NCI-H2227 treated with DMSO at 0.1 percent for 48 hours (cell line): ENCODE results near the gene ZNF624.
A peak's percentile ranks its signal among the peaks of the same experiment; 100 is the strongest.
"Not testable (repeated sequence)": the region's sequence is repeated elsewhere in the genome, so short reads cannot be mapped to it uniquely, and the experiment has no call there.

ENCODE experiments used
- DNase-seq: peaks from one replicate; lab custom pipeline; 2025; lab: John Stamatoyannopoulos, UW

The ZNF624 gene

DNA sequence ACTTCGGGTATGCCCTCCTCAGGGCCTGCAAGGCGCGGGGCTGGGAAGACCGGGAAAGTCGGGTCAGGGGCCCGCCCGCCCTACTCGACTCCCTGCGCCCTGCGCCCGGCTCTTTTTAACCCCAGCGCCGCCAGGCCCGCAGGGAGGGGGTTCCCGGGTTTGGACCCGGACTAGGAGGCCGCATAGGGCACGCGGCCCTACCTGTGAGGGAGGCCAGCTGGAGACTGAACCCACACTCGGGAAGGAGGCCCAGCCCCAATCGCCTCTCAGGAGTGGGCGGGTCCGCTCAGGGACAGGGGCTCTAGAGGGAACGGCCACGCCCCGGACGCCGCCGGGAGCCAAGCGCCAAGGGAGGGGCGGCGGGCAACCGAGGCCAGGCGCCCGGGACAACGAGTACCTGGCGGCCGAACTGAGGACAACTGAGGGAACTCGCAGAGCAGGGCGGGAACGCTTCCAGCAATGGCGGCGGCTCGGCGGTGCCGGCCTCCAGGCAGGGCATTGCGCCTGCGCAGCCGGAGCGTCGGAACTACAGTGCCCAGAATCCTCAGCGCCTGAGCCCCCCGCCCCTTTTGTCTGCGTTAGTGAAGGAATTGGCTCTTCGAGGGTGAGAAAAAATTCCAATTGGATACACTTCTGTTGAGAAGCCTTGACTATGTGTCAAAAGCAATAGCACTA, at the start of gene ZNF624:
TSS of gene ZNF624 (minus strand) at position 484 of the 675 bp plus-strand sequence.
- DNase-seq: peak; percentile 93

DNA sequence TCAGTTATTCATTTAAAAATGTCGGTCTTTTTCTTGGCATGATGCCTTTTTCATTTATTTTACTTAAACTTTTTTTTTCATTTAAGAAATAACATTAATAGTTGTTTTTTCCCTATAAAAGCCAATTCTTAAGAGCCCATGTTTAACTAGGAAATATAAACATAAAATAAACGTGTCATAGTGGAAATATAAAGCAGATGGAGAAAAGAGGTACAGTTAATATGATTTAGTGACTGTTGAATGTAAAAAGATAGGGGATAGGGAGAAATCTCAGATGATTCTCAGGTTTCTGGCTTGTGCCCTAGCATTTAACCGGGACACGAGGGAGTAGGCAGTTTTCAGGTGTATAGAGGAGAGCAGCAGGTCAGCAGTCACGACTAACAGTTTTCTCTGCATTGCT, 44.0 kb upstream of the ZNF624 start:
- DNase-seq: not testable (repeated sequence)

DNA sequence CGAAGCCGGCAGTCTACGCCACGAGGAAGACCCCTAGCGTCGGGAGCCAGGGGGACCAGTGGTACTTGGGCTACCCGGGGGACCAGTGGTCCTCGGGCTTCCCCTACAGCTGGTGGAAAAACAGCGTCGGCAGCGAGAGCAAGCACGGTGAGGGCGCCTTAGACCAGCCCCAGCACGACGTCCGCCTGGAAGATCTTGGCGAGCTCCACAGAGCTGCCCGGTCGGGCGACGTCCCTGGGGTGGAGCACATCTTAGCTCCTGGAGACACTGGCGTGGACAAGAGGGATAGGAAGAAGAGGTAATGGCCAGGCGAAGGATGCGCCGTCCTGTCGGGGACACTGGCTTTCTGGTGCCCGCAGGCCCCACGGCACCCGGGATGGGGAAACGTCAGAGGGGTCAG, 36.8 kb upstream of the ZNF624 start:
- not testable (repeated sequence) for DNase-seq

DNA sequence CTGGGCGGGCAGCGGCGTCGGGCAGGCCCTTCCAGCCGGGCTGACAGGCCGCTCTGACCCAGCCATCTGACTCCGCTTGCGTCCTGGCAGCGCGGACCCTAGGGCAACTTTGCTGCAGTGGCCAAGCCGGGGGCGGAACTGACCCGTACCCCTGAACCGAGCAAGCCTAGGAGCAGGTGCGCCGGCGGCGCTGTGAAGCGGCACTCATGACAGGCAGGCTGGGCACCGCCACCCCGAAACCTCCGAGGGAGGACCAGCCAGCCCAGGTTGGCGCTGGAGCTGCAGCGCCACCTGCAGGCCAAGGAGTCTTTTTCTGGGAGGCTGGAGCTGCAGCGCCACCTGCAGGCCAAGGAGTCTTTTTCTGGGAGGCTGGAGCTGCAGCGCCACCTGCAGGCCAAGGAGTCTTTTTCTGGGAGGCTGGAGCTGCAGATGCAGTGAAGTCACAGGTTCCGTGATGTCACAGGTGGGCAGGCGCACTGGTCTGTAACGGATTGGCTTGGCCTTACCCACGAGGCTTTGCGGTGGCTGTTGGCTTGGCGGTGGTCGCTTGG, 36.2 kb upstream of the ZNF624 start, which contains the start of gene CCDC144A:
TSS of gene CCDC144A (plus strand) at position 511 of the 551 bp plus-strand sequence. CDS start 160 bp downstream, outside the sequence.
- not testable (repeated sequence) for DNase-seq

DNA sequence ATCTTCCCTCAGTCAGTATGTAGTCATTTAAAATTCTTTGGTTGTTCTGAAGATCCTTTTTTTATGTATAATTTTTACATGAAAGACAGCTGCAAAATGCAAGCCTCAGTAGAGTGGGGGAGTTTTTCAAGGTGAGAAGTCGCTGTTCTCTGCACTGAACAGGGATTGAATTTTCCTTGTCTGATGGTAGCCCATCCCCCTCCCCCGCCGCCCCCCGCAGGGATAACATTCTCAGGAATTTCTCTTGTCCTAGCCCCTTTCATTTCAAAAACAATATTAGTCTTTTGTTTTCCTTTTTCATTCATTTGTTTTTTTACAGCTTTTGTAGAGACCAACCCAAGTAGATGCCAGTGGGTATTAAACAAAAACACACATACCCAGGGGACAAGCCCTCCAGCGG, 33.5 kb upstream of the ZNF624 start:
- DNase-seq: not testable (repeated sequence)

DNA sequence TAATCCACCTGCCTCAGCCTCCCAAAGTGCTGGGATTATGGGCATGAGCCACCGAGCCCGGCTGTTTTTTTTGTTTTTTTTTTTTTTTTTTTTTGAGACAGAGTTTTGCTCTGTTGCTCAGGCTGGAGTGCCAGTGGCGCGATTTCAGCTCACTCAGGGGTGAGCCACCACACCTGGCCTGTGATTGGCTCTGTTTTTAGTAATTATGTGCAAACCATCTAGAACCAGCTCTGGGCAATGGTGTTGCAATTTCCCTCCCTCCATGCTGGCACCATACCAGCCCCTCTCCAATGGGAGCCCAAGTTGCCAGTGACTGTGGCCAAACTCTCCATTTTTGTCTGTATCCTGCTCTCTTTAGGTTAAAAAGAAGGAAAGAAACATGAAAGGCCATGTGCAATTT, 32.4 kb upstream of the ZNF624 start:
- not testable (repeated sequence) for DNase-seq

DNA sequence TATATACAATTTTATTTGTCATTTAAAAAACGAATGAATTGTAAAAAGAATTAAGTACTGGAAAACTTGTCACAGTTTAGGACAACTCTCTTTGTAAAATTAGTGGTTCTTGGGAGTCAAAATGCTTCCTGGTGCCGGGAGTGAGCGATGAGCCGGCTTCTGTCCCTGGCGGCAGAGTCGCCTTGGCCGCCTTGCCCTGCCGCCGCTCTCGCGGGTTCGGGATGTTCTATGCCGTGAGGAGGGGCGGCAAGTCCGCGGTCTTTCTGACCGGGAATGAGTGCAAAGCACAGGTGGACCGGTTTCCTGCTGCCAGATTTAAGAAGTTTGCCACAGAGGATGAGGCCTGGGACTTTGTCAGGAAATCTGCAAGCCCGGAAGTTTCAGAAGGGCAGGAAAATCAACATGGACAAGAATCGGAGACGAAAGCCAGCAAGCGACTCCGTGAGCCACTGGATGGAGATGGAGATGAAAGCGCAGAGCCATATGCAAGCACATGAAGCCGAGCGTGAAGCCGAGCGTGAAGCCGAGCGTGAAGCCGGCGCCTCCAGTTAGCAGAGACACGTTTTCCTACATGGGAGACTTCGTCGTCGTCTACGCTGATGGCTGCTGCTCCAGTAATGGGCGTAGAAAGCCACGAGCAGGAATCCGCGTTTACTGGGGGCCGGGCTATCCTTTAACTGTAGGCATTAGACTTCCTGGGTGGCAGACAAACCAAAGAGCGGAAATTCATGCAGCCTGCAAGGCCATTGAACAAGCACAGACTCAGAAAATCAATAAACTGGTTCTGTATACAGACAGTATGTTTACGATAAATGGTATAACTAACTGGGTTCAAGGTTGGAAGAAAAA, 29.9 kb upstream of the ZNF624 start:
- not testable (repeated sequence) for DNase-seq

DNA sequence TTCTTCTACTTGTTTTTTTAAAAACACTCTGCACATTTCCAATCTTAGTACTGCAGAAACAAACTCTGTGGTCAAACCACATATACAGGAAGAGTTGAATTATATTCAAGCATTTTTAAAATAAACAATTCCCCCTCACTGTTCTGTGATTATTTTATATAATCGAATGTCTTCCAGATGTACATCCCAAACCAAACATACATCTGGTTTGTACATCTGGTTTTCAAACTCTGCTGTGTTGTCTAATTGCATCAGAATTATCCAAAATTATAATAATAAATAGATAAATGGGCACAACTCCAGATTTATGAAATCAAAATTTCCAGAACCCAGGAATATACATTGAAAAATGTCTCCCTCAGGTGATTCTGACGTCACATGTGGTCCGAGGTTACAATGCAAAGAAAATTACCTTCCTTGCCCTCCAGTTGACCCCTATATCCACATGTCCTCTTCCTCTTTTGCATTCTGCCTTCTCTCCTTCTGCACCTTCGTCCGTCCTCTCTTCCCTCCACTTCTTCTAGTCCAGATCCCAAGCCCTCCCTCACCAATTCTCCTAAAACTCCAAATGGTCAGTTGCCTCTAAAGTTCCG, 23.1 kb upstream of the ZNF624 start:
- DNase-seq: no peak

DNA sequence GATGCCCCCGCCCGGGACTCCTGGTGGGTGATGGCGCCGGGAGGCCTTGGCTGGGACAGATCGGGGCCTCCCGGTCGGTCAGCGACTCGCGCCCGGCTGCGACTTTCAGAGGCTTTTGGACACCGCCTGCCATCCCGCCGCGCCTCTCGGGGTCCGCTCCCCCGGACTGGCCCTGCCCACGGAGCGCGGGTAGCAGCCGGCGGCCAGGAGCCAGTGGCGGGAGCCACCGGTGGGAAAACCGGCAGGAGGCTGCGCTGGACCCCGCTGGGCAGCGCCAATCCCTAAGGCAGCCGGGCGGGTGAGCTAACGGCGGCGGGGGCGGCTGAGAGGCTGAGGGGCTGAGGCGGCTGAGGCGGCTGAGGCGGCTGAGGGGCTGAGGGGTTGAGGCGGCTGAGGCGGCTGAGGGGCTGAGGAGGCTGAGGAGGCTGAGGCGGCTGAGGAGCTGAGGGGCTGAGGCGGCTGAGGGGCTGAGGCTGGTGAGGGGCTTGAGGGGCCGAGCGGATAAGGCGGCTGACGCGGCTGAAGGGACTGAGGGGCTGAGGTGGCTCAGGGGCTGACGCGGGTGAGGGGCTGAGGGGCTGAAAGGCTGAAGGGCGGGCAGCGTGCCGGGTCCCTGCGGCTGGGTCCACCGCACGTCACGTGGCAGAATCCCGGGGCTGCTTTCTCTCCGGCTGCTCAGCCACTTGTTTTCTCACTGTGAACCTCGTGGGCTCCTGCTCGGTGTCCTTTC, 13.4 kb upstream of the ZNF624 start:
- not testable (repeated sequence) for DNase-seq

DNA sequence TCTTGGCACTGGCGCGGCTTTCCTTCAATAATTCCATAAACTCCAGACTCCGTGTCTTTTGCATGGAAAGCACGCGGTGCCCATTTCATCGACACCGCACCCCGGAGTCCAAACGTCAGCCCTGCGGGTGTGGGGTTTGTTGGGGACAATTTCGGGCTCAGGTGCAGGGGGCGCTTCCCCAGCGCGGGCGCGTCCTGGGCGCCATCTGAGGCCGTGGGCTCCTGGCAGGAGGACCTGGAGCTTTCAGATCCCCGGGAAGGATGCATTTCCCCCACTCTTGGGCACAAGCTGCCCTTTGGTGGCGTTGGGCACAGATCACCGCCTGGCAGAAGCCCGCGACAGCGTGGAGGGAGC, 12.9 kb upstream of the ZNF624 start:
- not testable (repeated sequence) for DNase-seq

DNA sequence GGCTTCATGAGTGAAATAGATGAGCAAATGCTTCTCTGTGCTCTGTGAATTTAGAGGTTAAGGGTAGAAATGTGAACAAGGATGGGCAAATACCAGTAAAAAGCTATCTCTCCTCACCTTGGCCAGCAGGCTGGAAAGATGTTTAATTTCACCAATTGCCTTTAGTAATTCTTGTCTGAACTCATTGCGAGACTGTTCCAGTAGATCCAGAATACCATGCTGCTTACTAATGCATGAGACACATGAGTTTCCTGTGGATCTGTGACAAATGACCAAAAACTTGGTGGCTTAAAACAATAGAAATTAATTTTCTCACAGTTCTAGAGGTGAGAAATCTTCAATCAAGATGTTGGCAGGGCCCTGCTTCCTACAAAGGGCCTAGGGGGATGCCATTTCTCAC, 9.3 kb upstream of the ZNF624 start:
- DNase-seq: no peak

DNA sequence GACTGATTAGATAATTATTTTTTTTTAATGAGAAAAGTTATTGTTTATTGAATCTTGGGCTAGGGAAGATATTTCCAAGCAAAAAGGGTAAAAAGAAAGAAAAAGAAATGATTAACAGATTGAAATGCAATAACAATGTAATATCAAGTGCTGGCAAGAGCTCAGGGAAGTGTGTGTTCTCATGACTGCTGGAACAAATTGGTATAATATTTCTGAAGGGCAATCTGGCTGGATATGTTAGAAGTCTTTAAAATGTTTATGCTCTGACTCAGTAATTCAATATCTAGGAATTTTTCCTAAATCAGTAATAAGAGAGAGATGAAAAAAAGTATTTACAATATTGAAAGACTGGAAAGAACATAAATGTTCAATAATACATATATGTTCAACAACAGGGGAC, 7.6 kb upstream of the ZNF624 start:
- DNase-seq: no peak

DNA sequence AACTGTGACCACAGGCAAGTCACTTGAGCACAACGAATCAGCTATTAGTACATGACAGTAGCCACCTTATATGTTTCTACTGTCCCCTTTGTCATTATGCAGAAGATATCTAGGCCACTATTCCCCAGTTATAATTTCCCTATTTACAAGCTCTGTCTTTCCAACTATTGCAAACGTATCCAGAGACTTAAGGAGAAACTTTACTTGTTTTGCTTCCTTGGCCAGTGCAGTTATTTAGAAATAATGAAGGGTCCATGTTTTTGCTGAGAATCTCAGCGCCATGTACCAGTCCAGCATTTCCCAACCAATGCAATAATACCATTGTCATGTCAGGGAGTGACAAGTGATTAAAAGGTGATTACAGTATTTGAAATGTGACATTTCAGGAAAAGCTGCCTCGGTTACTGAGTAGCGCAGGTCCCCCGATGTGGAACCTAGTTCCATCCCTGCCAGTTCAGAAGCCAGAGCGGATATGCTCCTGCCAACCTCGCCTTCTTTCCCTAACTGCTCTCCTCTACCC, 743 bp downstream of the ZNF624 start:
- no peak for DNase-seq

DNA sequence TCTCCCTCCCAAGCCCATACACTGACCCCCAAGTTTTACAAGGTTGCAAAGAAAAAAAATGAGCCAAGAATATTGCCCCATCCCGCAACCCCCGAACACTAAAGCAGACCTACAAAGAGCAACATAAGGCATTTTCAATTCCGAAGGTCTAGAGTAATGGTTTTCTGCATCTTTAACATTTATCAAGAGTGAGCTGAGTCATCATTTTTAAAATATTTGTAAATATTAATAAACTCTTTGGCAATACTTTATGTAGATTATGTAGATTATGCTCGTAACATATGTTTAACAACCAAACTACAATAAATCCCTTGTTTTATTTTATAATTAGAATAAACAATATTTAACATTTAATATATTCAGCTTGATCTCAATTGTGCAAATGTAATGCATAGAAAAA, 1.4 kb downstream of the ZNF624 start:
- DNase-seq: no peak

DNA sequence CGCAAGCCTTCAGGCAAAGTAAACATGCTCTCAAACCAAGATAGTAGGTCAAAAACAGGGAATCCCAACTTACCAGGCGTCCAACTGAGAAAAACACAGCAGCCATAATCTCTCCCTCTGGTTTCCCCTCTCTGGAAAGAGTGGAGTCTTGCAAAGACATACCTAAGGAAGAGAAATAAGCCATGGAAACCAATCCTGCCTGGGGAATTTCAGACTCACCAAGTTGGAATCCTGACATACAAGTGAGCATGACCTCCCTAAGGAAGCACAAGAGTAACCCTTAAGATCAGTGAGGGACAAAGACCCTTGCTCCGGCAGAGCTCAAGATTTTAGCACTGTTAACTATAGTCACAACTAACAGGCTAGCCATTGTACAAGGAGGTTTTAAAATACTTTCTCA, 4.1 kb downstream of the ZNF624 start:
- no peak for DNase-seq

DNA sequence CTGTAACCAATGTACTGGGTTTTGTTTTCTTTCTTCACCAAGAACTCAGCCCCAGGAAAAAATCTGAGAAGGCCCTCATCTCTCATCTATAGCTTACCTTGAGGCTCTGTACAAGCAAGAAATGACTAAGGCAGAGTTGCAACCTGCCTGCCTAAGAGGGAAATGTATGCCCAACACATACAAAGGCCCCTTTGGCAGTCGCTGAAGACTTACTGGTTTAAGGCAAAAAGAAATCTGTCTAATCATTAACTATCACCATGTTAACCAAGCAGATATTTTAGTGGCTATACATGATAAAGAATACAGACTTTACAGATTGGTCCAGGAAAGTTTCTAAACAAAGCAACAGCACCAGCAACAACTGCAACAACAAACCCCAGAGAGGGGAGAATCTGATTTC, 14.2 kb downstream of the ZNF624 start:
- DNase-seq: no peak

DNA sequence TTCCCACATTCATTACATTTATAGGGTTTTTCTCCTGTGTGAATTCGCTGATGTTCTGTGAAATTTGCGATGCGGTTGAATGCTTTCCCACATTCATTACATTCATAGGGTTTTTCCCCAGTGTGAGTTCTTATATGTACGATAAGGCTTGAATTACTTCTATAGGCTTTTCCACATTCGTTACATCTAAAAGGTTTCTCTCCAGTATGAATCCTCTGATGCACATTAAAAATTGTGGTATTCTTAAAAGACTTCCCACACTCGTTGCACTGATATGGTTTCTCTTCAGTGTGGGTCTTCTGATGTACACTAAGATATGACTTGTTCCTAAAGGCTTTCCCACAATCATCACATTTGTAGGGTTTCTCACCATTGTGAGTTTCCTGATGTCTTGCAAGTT, 30.4 kb downstream of the ZNF624 start:
- no peak for DNase-seq

DNA sequence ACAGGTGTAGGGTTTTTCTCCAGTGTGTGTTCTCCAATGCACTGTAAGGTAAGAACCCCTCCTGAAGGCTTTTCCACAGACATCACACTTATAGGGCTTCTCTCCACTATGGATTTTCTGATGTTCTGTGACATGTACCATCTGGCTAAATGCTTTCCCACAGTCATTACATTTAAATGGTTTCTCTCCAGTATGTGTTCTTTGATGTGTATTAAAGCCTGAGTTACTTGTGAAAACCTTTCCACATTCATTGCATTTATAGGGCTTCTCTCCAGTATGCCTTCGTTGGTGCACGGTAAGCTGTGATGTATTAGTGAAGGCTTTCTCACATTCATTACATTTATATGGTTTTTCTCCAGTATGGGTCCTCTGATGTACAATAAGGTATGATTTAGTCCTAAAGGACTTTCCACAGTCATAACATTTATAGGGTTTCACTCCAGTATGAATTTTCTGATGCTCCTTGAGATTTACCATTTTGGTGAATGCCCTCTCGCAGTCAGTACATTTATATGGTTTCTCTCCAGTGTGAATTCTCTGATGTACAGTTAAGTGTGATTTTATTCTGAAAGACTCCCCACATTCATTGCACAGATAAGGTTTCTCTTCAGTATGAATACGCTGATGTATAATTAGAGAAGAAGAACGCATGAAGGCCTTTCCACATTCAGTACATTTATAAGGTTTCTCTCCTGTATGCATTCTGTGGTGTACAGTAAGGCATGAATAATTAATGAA, 30.9 kb downstream of the ZNF624 start:
- DNase-seq: no peak

DNA sequence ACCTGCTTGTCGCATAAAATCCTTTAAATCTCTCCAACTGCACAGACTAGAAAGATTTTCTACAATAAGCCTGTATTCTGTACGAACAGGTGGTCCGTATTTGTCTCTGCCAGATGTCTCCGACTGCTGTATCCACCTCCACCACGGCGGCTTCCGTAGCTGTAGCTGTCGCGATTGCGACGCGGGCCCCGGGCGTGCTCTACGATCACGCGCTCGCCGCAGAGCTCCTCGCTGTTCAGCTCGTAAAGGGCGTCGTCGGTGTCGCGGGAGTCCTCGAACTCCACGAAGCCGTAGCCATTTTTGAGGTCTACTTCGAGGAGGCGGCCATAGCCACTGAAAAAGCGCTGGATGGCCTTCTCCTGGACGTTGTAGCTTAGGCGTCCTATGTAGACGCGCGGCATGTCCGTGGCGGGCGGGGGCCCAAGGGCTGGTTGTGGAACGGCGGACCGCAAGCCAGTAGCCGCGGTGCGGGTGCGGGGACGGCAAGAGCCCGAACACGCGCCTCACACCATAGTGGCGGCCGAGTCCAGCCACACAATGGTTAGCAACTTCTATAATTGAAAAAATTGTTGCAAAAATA, 36.1 kb downstream of the ZNF624 start:
- DNase-seq: no peak

DNA sequence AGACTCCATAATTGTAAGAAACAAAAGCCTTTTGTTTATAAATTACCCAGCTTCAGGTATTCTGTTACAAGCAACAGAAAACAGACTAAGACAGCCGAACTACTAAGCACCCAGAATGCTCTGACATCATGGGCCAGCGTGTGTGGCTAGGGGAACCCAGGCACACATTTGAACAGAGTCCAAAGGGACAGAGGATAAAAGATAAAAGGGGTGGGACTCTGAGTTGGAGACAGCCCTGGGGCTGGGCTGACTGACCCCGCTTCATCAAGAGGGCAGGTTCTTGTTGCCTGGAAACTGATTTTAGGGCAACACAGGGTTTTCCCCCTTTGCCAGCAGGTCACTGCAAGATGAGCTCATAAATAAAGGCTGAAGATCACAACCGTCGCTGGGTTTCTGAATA, 54.1 kb downstream of the ZNF624 start:
- no peak for DNase-seq
